Lower lobe of right lung (tissue), 2 donors: ENCODE results near the gene NPIPB2. TPM values are rescaled to one million over a fixed set of nuclear protein-coding genes. Genes with fewer than 3 reads are reported as not detected.
"Not testable (repeated sequence)": the region's sequence is repeated elsewhere in the genome, so short reads cannot be mapped to it uniquely, and the experiment has no call there.

Experiments used
- ATAC-seq, 2 donors: fragments of 200-7000 bp; cut with Tn5 transposase; one replicate each; pipeline ENCODE4 v1.9.1; 2020 to 2022; ENCODE audit warnings: mild to moderate bottlenecking in 2 of 2, moderate library complexity in 2 of 2
- DNase-seq: peaks from one replicate; pipeline ENCODE4 v3.0.0-alpha.2; 2020
- H3K27ac ChIP-seq: fragments of 200-600 bp; one replicate; pipeline ENCODE4 v1.8.0; 2022
- H3K27me3 ChIP-seq: fragments of 200-600 bp; one replicate; pipeline ENCODE4 v1.8.0; 2022; ENCODE audit warnings: low read depth
- H3K36me3 ChIP-seq: fragments of 200-600 bp; one replicate; pipeline ENCODE4 v1.8.0; 2022; ENCODE audit warnings: mild to moderate bottlenecking
- H3K4me1 ChIP-seq: fragments of 200-600 bp; one replicate; pipeline ENCODE4 v1.8.0; 2022
- H3K4me3 ChIP-seq: fragments of 200-600 bp; one replicate; pipeline ENCODE4 v1.8.0; 2022; ENCODE audit warnings: mild to moderate bottlenecking
- H3K9me3 ChIP-seq: fragments of 200-600 bp; one replicate; pipeline ENCODE4 v1.8.0; 2022
- intact Hi-C: fragments of 100-400 bp; cut with DNase I; formaldehyde crosslinking; loops from one replicate; pipeline ENCODE4 v1.11.0; 2022
- long read RNA-seq: library from polyadenylated mRNA; unstranded; transcript quantifications from one replicate; pipeline ENCODE4 v2.0.0, GENCODE V29; 2021
- total RNA-seq: library from RNA; stranded (reverse); fragmentation: NEBNext Ultra II Directional; extraction: Animal tissue kit (Norgen Biotek cat#: 25700); gene quantifications from one replicate; pipeline ENCODE4 v1.2.1, GENCODE V29; 2021
- TF ChIP-seq, protein P1 (sequence below): fragments of 200-600 bp; IDR thresholded peaks from one replicate; pipeline ENCODE4 v1.8.0; 2022; ENCODE audit warnings: antibody characterized with exemption, mild to moderate bottlenecking
- donor health status: DM: no; HTN: yes; CAD: no; lungs with severe emphysema.

The NPIPB2 gene
- 5.6 TPM for total RNA-seq
- long read RNA-seq, result 0 reads

GRCh38 chr16:11941945-11942344 lies at the start of gene NPIPB2:
Gene NPIPB2 (minus strand): TSS chr16:11942045. CDS start chr16:11942045, 0 bp downstream.
- H3K4me3 ChIP-seq, DNase-seq, H3K4me1 ChIP-seq, ATAC-seq, H3K27ac ChIP-seq, intact Hi-C loops, H3K27me3 ChIP-seq, H3K36me3 ChIP-seq, H3K9me3 ChIP-seq: not testable (repeated sequence)

DNA sequence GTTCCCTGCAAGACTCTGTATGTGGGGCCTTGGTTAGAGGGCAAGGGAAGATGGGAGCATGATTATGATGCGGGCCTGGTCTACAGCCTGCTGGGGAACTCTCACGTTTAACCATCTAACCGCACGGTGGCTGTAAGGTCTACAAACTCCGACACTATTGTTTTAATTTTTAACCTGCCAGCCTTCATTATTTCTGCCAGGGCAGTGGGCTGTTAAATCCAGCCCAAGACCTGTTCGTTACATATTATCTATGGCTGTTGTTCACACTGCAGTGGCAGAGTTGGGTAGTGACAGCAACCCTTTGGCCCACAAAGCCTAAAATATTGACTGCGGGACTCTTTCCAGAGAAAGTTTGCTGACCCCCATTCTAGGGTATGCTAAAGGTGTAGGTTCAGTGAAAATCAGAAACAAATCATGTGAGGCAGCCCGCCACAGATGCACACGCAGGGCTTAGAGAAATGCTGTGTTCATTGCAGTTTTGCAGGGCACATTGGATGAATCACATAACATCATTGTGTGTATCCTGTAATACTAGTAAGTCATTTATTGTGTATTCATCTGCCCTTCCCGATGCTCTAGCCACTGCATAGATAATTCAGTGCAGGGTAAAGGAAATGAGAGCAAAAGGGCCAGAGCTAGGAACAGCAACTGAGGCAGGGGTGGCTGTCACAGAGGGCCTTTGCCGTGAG lies 49.0 kb upstream of the NPIPB2 start:
- H3K27ac ChIP-seq, result no peak overlapping the region
- no peaks in the 10 kb centered on the region for H3K27me3 ChIP-seq
- TF ChIP-seq, protein P1, sequence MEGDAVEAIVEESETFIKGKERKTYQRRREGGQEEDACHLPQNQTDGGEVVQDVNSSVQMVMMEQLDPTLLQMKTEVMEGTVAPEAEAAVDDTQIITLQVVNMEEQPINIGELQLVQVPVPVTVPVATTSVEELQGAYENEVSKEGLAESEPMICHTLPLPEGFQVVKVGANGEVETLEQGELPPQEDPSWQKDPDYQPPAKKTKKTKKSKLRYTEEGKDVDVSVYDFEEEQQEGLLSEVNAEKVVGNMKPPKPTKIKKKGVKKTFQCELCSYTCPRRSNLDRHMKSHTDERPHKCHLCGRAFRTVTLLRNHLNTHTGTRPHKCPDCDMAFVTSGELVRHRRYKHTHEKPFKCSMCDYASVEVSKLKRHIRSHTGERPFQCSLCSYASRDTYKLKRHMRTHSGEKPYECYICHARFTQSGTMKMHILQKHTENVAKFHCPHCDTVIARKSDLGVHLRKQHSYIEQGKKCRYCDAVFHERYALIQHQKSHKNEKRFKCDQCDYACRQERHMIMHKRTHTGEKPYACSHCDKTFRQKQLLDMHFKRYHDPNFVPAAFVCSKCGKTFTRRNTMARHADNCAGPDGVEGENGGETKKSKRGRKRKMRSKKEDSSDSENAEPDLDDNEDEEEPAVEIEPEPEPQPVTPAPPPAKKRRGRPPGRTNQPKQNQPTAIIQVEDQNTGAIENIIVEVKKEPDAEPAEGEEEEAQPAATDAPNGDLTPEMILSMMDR, result no peak
- H3K9me3 ChIP-seq, result no peaks in the 10 kb centered on the region
- ATAC-seq, result no peak
- H3K4me3 ChIP-seq, result no peak overlapping the region
- DNase-seq, result no peak
- no peaks in the 10 kb centered on the region for H3K36me3 ChIP-seq
- intact Hi-C loops, result no loop called here
- peaks cover 28% of the 10 kb centered on the region for H3K4me1 ChIP-seq

DNA sequence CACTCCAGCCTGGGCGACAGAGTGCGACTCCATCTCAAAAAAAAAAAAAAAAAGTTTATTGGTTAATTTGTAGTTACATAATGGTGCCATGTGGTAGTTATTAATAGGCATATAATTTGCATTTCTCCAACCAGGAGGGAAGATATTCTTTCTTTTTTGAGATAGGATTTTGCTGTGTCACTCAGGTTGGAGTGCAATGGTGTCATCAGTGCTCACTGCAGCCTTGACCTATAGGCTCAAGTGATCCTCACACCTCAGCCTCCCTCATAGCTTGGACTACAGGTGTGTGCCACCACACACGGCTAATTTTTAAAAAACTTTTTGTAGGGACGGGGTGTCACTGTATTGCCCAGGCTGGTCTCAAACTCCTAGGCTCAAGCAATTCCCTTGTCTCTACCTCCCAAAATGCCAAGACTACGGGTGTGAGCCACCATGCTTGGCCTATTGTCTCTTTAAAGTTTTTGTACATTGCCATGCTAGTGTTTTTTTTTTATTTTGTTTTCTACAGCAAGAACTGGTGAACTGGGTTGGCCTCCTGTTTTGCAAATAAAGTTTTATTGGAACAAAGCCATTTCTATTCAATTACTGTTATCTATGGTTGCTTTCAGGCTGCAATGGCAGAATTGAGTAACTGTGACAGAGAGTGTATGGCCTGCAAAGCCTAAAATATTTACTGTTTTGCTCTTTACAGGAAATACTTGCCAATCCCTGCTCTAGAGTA lies 46.6 kb upstream of the NPIPB2 start:
- intact Hi-C loops, result no loop called here
- Histone ChIP-seq H3K4me3 (no peak overlapping the region), H3K27ac (no peak overlapping the region), H3K36me3 (no peaks in the 10 kb centered on the region), H3K9me3 (no peaks in the 10 kb centered on the region), H3K27me3 (no peaks in the 10 kb centered on the region), H3K4me1 (peaks cover 10% of the 10 kb centered on the region)
- no peak for ATAC-seq
- TF ChIP-seq, protein P1, result no peak
- DNase-seq, result no peak

DNA sequence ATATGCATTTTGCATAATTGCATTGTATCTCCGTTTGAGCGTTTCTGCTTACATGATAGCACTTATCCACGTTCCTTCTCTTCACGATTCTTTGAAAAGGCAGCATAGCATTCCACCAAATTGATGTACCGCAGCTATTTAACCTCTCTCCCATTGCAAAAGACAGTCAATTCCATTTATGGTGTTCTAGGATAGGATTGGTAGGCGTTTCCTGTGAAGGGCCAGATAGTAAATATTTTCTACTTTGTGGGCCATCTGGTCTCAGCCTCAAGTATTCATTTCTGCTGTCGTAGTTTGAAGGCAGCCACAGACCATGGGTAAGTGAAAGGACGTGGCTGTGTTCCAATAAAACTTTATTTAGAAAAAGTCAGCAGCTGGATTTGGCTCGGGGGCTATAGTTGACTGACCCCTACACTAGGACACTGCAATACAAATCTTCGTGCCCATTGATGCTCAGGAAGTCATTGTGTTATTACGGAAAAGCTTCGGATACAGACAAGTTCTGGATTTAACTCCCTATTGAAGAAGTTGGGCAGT lies 44.7 kb upstream of the NPIPB2 start:
- Histone ChIP-seq H3K36me3 (no peaks in the 10 kb centered on the region), H3K9me3 (no peaks in the 10 kb centered on the region), H3K27me3 (no peaks in the 10 kb centered on the region), H3K27ac (no peak overlapping the region), H3K4me3 (no peak overlapping the region), H3K4me1 (peaks cover 6% of the 10 kb centered on the region)
- ATAC-seq (no peak), DNase-seq (no peak)
- TF ChIP-seq, protein P1, result no peak
- intact Hi-C loops, result no loop called here

DNA sequence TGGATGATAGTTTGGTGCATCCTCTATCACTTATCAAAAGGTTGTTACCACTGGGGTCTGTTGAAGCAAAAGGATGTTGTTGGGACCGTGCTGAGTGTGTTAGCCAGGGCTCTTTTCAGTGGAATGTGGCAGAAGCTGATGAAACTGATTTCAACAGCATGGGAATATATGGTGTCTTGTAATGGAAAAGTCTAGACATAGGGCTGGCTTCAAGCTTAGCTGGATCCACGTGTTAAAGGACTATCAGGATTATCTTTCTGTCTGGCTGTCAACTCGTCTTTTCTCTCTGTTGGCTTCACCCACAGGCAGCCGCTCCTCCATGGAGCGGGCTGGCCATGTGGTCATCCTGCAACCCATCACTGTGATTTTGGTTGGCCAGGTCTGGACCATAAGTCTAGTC lies 43.4 kb upstream of the NPIPB2 start:
- ATAC-seq, result no peak
- intact Hi-C loops, result no loop called here
- Histone ChIP-seq H3K36me3 (no peaks in the 10 kb centered on the region), H3K9me3 (no peaks in the 10 kb centered on the region), H3K27ac (no peak overlapping the region), H3K4me1 (peaks cover 6% of the 10 kb centered on the region), H3K27me3 (no peaks in the 10 kb centered on the region), H3K4me3 (no peak overlapping the region)
- no peak for DNase-seq
- TF ChIP-seq, protein P1, result no peak
